HepG2 (cell line): ENCODE results near the gene INHA. TPM values are rescaled to one million over a fixed set of nuclear protein-coding genes. Genes with fewer than 3 reads are reported as not detected.

Source experiments
- AKAP8 ChIP-seq: sonication (generic); formaldehyde crosslinking; IDR thresholded peaks from 2 replicates; pipeline ENCODE4 v1.5.1; 2020; ENCODE audit warnings: mild to moderate bottlenecking, missing genetic modification reagents
- ATF7-NPFF ChIP-seq: sonication (generic); formaldehyde crosslinking; IDR thresholded peaks from 2 replicates; pipeline ENCODE4 v1.8.1; 2023; ENCODE audit warnings: mild to moderate bottlenecking, low read depth, missing genetic modification reagents, moderate library complexity
- CENPX ChIP-seq: sonication (generic); formaldehyde crosslinking; IDR thresholded peaks from 2 replicates; pipeline ENCODE4 v1.9.0; 2021; ENCODE audit warnings: mild to moderate bottlenecking, missing genetic modification reagents, moderate library complexity
- E2F2 ChIP-seq: sonication (generic); formaldehyde crosslinking; IDR thresholded peaks from 2 replicates; pipeline ENCODE4 v1.4.0; 2020; ENCODE audit warnings: missing genetic modification reagents, borderline replicate concordance
- HBP1 ChIP-seq: IDR thresholded peaks from 2 replicates; pipeline ENCODE4 v1.6.1; 2016; ENCODE audit warnings: low read depth, control low read depth
- ZC3H13 ChIP-seq: sonication (generic); formaldehyde crosslinking; IDR thresholded peaks from 2 replicates; pipeline ENCODE4 v1.8.1; 2023; ENCODE audit warnings: mild to moderate bottlenecking, missing genetic modification reagents, moderate library complexity
- polyA plus RNA-seq, 8 experiments: library from polyadenylated mRNA; depleted of rRNA in 3 of 8; stranded (reverse) in 7 of 8; unstranded in 1 of 8; fragments of >200 nt; fragmentation: Illumina TruSeq in 4 of 8; extraction: Trizol in 4 of 8; gene quantifications; 2 replicates each; pipeline versions ENCODE4 v1.2.1 to v1.2.3, GENCODE V29; 2011 to 2016; ENCODE audit warnings: low read depth in 4 of 8, missing spikeins in 1 of 8, mixed read lengths in 1 of 8; ENCODE audit not compliant: insufficient read depth in 1 of 8
- total RNA-seq, 5 experiments: library from RNA; depleted of rRNA; stranded (reverse); fragments of >200 nt; fragmentation: Illumina TruSeq; extraction: Trizol; gene quantifications; 2 replicates each; pipeline ENCODE4 v1.2.3, GENCODE V29; 2016; ENCODE audit warnings: low read depth in 1 of 5
- TF ChIP-seq, protein P1 (sequence below): sonication (generic); formaldehyde crosslinking; IDR thresholded peaks from 2 replicates; pipeline ENCODE4 v1.5.1; 2020; ENCODE audit warnings: mild to moderate bottlenecking, missing genetic modification reagents, moderate library complexity

The INHA gene
- total and polyA plus RNA-seq, 2 of the 13 experiments (the other 11 are each of a cell fraction or from before 2014, with no cell fraction given), result 4.1 to 15.2 TPM

- TF ChIP-seq CENPX (CRISPR knock-in tag) (no peak), E2F2 (no peak), ATF7-NPFF (CRISPR knock-in tag) (no peak), ZC3H13 (peak; percentile 99), AKAP8 (CRISPR knock-in tag) (peak; percentile 79; the same call in 1 of the 2 replicates), HBP1 (CRISPR knock-in tag) (no peak)
- TF ChIP-seq, protein P1, sequence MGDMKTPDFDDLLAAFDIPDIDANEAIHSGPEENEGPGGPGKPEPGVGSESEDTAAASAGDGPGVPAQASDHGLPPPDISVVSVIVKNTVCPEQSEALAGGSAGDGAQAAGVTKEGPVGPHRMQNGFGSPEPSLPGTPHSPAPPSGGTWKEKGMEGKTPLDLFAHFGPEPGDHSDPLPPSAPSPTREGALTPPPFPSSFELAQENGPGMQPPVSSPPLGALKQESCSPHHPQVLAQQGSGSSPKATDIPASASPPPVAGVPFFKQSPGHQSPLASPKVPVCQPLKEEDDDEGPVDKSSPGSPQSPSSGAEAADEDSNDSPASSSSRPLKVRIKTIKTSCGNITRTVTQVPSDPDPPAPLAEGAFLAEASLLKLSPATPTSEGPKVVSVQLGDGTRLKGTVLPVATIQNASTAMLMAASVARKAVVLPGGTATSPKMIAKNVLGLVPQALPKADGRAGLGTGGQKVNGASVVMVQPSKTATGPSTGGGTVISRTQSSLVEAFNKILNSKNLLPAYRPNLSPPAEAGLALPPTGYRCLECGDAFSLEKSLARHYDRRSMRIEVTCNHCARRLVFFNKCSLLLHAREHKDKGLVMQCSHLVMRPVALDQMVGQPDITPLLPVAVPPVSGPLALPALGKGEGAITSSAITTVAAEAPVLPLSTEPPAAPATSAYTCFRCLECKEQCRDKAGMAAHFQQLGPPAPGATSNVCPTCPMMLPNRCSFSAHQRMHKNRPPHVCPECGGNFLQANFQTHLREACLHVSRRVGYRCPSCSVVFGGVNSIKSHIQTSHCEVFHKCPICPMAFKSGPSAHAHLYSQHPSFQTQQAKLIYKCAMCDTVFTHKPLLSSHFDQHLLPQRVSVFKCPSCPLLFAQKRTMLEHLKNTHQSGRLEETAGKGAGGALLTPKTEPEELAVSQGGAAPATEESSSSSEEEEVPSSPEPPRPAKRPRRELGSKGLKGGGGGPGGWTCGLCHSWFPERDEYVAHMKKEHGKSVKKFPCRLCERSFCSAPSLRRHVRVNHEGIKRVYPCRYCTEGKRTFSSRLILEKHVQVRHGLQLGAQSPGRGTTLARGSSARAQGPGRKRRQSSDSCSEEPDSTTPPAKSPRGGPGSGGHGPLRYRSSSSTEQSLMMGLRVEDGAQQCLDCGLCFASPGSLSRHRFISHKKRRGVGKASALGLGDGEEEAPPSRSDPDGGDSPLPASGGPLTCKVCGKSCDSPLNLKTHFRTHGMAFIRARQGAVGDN (CRISPR knock-in tag), result peak; percentile 61
These were observed 4.2 kb upstream of the INHA start (continued) for GRCh38 chr2:219567791-219568361.
